ENCODE measurements around the gene SDS. TPM values are rescaled to one million over a fixed set of nuclear protein-coding genes. Genes with fewer than 3 reads are reported as not detected.

SDS gene
- total RNA-seq, 1 experiment from 2014 or later, result not detected

DNA sequence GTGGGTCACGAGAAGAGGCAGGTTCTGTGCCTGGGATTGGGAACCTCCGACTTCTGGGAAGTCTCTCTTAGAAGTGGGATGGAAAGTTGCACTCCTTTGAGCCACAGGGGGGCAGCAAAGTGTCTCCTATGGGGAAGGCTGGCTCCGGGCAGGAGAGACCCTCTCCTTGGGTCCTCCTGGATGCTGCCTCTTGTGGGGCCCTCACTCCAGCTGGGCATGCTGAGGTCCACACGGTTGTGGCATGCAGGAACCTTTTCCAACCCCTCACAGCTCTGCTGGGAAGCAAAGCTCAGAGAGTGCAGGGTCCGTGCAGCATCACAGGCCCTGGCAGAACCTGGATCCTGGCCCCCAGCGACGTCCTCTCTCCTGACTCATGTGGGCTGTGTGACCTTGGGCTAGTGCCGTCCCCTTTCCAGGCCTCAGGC is 35.9 kb upstream of the SDS start:
- TF ChIP-seq RAD21 (IDR thresholded peaks at IDR 0.05; ENCODE audit: low read depth), result peak; percentile 81
- TF ChIP-seq EGR1 (IDR thresholded peaks at IDR 0.05; ENCODE audit: low read depth), result no peak
- TF ChIP-seq SRF (IDR thresholded peaks at IDR 0.05; ENCODE audit: low read depth), result no peak
- TF ChIP-seq CTCF (IDR thresholded peaks at IDR 0.05 in 2 of 3, conservative IDR thresholded peaks at IDR 0.05 in 1 of 3; ENCODE audit: borderline replicate concordance in 1 of 3, insufficient read depth in 1 of 3, low read depth in 2 of 3, low read length in 2 of 3), result peak; percentile 41 to 79 (median 77); a peak in 5 of 6 replicates
- TF ChIP-seq POLR2A (IDR thresholded peaks at IDR 0.05; ENCODE audit: borderline replicate concordance, extremely low read depth, insufficient read depth, insufficient read length), result no peak
- Histone ChIP-seq H3K4me3 (replicated peaks in 1 of 2; ENCODE audit: low read depth in 1 of 2, low read length in 2 of 2) (no peak overlapping the region), H3K27ac (ENCODE audit: low read depth, low read length) (no peak overlapping the region), H3K27me3 (ENCODE audit: insufficient read depth, low read length) (no peaks in the 10 kb centered on the region), H3K36me3 (ENCODE audit: control insufficient read depth in 1 of 2, insufficient read depth in 2 of 2, low read length in 2 of 2) (no peaks in the 10 kb centered on the region), H3K9me2 (ENCODE audit: insufficient read depth) (no peaks in the 10 kb centered on the region), H3K4me1 (ENCODE audit: control insufficient read depth in 1 of 2, insufficient read depth in 2 of 2, low read length in 2 of 2) (no peaks in the 10 kb centered on the region), H3K9ac (ENCODE audit: low read length) (no peak overlapping the region), H4K20me1 (ENCODE audit: insufficient read depth) (no peaks in the 10 kb centered on the region), H3K79me2 (ENCODE audit: insufficient read depth, low read length) (no peaks in the 10 kb centered on the region), H3K9me3 (ENCODE audit: control insufficient read depth in 1 of 2, insufficient read depth in 1 of 2, low read depth in 1 of 2, low read length in 2 of 2) (no peaks in the 10 kb centered on the region), H2AFZ (ENCODE audit: low read depth, low read length, poor library complexity, severe bottlenecking) (no peak overlapping the region), H3K4me2 (ENCODE audit: low read length) (no peak overlapping the region)
- ChIA-PET RAD21 (ENCODE audit: low non-redundant PET in 1 of 2, low total read pairs in 2 of 2, uncharacterized antibody in 2 of 2, unreplicated experiment in 2 of 2) (no interaction called here), POLR2A (no interaction called here), CTCF (no interaction called here)
- intact Hi-C loops (cut with micrococcal nuclease), result loop anchor here (1.0 kb wide), 1 partner anchor 473 kb away; no protein-coding TSS in a partner anchor
- ATAC-seq (peak; percentile 91), DNase-seq (ENCODE audit: low read depth, low spot score) (no peak)
- no TSS peak for BruUV-seq (replicated peaks)

DNA sequence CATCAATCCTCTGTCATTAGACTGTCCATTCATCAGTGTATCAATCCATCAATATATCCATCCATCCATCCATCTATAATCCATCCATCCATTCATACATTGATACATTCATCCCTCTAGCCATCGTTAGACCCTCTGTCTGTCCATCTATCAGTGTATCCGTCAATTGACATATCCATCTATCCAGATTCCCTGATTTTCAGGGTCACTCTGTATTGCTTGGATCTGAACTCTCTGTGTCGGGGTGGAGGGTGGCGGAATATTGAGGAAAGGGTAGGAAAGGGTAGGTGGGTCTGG is 35.6 kb upstream of the SDS start:
- ChIA-PET POLR2A (no interaction called here), RAD21 (ENCODE audit: low non-redundant PET in 1 of 2, low total read pairs in 2 of 2, uncharacterized antibody in 2 of 2, unreplicated experiment in 2 of 2) (no interaction called here), CTCF (no interaction called here)
- H3K36me3 ChIP-seq (ENCODE audit: control insufficient read depth in 1 of 2, insufficient read depth in 2 of 2, low read length in 2 of 2), result no peaks in the 10 kb centered on the region
- BruUV-seq (replicated peaks), result TSS peak; percentile 30
- DNase-seq (ENCODE audit: low read depth, low spot score) (no peak), ATAC-seq (no peak)
- H3K4me1 ChIP-seq (ENCODE audit: control insufficient read depth in 1 of 2, insufficient read depth in 2 of 2, low read length in 2 of 2), result no peaks in the 10 kb centered on the region
- H3K9me2 ChIP-seq (ENCODE audit: insufficient read depth), result no peaks in the 10 kb centered on the region
- H3K9ac ChIP-seq (ENCODE audit: low read length), result no peak overlapping the region
- no peak overlapping the region for H3K4me2 ChIP-seq (ENCODE audit: low read length)
- no peaks in the 10 kb centered on the region for H4K20me1 ChIP-seq (ENCODE audit: insufficient read depth)
- no peaks in the 10 kb centered on the region for H3K27me3 ChIP-seq (ENCODE audit: insufficient read depth, low read length)
- no peaks in the 10 kb centered on the region for H3K9me3 ChIP-seq (ENCODE audit: control insufficient read depth in 1 of 2, insufficient read depth in 1 of 2, low read depth in 1 of 2, low read length in 2 of 2)
- no peaks in the 10 kb centered on the region for H3K79me2 ChIP-seq (ENCODE audit: insufficient read depth, low read length)
- no peak overlapping the region for H3K4me3 ChIP-seq (replicated peaks in 1 of 2; ENCODE audit: low read depth in 1 of 2, low read length in 2 of 2)
- H2AFZ ChIP-seq (ENCODE audit: low read depth, low read length, poor library complexity, severe bottlenecking), result no peak overlapping the region
- no peak overlapping the region for H3K27ac ChIP-seq (ENCODE audit: low read depth, low read length)
- intact Hi-C loops (cut with micrococcal nuclease), result loop anchor here (1.0 kb wide), 1 partner anchor 473 kb away; no protein-coding TSS in a partner anchor
- TF ChIP-seq ZNF274 (IDR thresholded peaks at IDR 0.05; ENCODE audit: low read depth, low read length), result no peak
- TF ChIP-seq EZH2phosphoT487 (IDR thresholded peaks at IDR 0.05; ENCODE audit: borderline replicate concordance), result no peak
- TF ChIP-seq, protein P1, sequence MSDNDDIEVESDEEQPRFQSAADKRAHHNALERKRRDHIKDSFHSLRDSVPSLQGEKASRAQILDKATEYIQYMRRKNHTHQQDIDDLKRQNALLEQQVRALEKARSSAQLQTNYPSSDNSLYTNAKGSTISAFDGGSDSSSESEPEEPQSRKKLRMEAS (IDR thresholded peaks at IDR 0.05), result no peak
- no peak for TF ChIP-seq ELF1 (IDR thresholded peaks at IDR 0.05; ENCODE audit: borderline replicate concordance, low read depth)
- no peak for TF ChIP-seq EGR1 (IDR thresholded peaks at IDR 0.05; ENCODE audit: low read depth)
- no peak for TF ChIP-seq CBX3 (IDR thresholded peaks at IDR 0.05; ENCODE audit: low read depth)
- no peak for TF ChIP-seq CEBPB (IDR thresholded peaks at IDR 0.05; ENCODE audit: low read depth)
- TF ChIP-seq EZH2 (IDR thresholded peaks at IDR 0.05), result no peak
- TF ChIP-seq, protein P2, sequence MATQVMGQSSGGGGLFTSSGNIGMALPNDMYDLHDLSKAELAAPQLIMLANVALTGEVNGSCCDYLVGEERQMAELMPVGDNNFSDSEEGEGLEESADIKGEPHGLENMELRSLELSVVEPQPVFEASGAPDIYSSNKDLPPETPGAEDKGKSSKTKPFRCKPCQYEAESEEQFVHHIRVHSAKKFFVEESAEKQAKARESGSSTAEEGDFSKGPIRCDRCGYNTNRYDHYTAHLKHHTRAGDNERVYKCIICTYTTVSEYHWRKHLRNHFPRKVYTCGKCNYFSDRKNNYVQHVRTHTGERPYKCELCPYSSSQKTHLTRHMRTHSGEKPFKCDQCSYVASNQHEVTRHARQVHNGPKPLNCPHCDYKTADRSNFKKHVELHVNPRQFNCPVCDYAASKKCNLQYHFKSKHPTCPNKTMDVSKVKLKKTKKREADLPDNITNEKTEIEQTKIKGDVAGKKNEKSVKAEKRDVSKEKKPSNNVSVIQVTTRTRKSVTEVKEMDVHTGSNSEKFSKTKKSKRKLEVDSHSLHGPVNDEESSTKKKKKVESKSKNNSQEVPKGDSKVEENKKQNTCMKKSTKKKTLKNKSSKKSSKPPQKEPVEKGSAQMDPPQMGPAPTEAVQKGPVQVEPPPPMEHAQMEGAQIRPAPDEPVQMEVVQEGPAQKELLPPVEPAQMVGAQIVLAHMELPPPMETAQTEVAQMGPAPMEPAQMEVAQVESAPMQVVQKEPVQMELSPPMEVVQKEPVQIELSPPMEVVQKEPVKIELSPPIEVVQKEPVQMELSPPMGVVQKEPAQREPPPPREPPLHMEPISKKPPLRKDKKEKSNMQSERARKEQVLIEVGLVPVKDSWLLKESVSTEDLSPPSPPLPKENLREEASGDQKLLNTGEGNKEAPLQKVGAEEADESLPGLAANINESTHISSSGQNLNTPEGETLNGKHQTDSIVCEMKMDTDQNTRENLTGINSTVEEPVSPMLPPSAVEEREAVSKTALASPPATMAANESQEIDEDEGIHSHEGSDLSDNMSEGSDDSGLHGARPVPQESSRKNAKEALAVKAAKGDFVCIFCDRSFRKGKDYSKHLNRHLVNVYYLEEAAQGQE (IDR thresholded peaks at IDR 0.05; ENCODE audit: low read depth), result no peak
- TF ChIP-seq POLR2AphosphoS5 (IDR thresholded peaks at IDR 0.05; ENCODE audit: low read depth, low read length), result no peak
- no peak for TF ChIP-seq JUND (IDR thresholded peaks at IDR 0.05)
- TF ChIP-seq, protein P3, sequence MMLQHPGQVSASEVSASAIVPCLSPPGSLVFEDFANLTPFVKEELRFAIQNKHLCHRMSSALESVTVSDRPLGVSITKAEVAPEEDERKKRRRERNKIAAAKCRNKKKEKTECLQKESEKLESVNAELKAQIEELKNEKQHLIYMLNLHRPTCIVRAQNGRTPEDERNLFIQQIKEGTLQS (IDR thresholded peaks at IDR 0.05), result no peak
- no peak for TF ChIP-seq ZFX (IDR thresholded peaks at IDR 0.05)
- no peak for TF ChIP-seq SIN3A (IDR thresholded peaks at IDR 0.05; ENCODE audit: low read depth)

Measured in HCT116 (cell line).